ENCODE data around the gene GTPBP3.

DNA sequence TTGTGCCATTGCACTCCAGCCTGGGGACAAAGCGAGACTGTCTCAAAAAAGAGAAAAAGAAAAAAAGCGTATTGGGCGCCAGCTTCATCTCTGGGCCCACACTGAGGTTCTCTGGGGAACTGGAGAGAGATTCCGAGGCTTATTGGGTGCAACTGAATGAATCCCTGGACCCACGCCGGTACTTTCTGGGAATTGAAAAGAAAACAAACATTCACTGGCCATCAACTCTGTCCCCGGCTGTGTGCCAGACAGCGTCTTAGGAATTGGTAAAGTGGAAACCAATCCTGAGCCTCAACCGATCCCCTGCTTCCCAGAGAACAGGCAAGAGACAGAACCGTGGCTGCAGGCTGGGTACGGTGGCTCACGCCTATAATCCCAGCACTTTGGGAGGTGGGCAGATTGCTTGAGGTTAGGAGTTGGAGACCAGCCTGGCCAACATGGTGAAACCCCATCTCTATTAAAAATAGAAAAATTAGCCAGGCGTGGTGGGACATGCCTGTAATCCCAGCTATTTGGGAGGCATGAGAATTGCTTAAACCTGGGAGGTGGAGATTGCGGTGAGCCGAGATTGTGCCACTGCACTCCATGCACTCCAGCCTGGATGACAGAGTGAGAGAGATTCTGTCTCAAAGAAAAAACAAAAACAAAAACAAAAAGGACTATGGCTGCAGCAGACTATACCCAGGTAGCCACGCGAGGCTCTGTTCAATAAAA lies 11.3 kb upstream of the GTPBP3 start:
- no peak for TF ChIP-seq EZH2 (IDR thresholded peaks at IDR 0.05; ENCODE audit: insufficient read depth, poor library complexity, severe bottlenecking)
- TF ChIP-seq EZH2phosphoT487 (IDR thresholded peaks at IDR 0.05; ENCODE audit: insufficient read depth, low read depth) = no peak

Measured in GM23248 (cell line).